GM21723 (cell line): ENCODE data around the gene AKAP6.
A peak's percentile ranks its signal among the peaks of the same experiment; 100 is the strongest.

Source experiments
- ATAC-seq: cut with Tn5 transposase; IDR thresholded peaks from one replicate; pipeline ENCODE4 v1.9.1; 2021; ENCODE audit warnings: mild to moderate bottlenecking, moderate library complexity; ENCODE audit not compliant: unreplicated experiment

AKAP6 gene

GRCh38 chr14:32524609-32525375, 195.7 kb downstream of the AKAP6 start:
- no peak for ATAC-seq

- no peak for ATAC-seq
These were observed 196.5 kb downstream of the AKAP6 start for GRCh38 chr14:32525591-32525990.

- ATAC-seq: no peak
These were observed 201.7 kb downstream of the AKAP6 start for GRCh38 chr14:32530800-32531199.

GRCh38 chr14:32531942-32532515, 202.9 kb downstream of the AKAP6 start:
- ATAC-seq: no peak

GRCh38 chr14:32534145-32534544, 205.0 kb downstream of the AKAP6 start:
- no peak for ATAC-seq

GRCh38 chr14:32536175-32536574, 207.1 kb downstream of the AKAP6 start:
- no peak for ATAC-seq

- ATAC-seq: no peak
These were observed 208.1 kb downstream of the AKAP6 start for GRCh38 chr14:32537166-32537565.

GRCh38 chr14:32542507-32542906, 213.4 kb downstream of the AKAP6 start:
- no peak for ATAC-seq

GRCh38 chr14:32545095-32545494, 216.0 kb downstream of the AKAP6 start:
- ATAC-seq: no peak

GRCh38 chr14:32545506-32546210, 216.6 kb downstream of the AKAP6 start:
- ATAC-seq: no peak

GRCh38 chr14:32546246-32546645, 217.1 kb downstream of the AKAP6 start:
- ATAC-seq: no peak

GRCh38 chr14:32552766-32553165, 223.7 kb downstream of the AKAP6 start:
- no peak for ATAC-seq

- ATAC-seq: no peak
These were observed 229.9 kb downstream of the AKAP6 start for GRCh38 chr14:32559048-32559447.

GRCh38 chr14:32559590-32559989, 230.5 kb downstream of the AKAP6 start:
- ATAC-seq: no peak

GRCh38 chr14:32560209-32560857, 231.2 kb downstream of the AKAP6 start:
- ATAC-seq: peak; percentile 74

GRCh38 chr14:32561520-32561919, 232.4 kb downstream of the AKAP6 start:
- ATAC-seq: no peak

GRCh38 chr14:32564596-32564995, 235.5 kb downstream of the AKAP6 start:
- ATAC-seq: no peak

GRCh38 chr14:32565256-32565655, 236.2 kb downstream of the AKAP6 start:
- ATAC-seq: no peak

GRCh38 chr14:32567543-32568384, 238.7 kb downstream of the AKAP6 start:
- no peak for ATAC-seq

GRCh38 chr14:32571551-32571950, 242.5 kb downstream of the AKAP6 start:
- no peak for ATAC-seq
